A549 (cell line): Measurements from ENCODE around the gene CHRNB2. TPM values are rescaled to one million over a fixed set of nuclear protein-coding genes. Genes with fewer than 3 reads are reported as not detected.

ENCODE experiments used
- ATAC-seq, 2 experiments: fragments of 200-7000 bp in 1 of 2; fragments of >200 bp in 1 of 2; cut with Nextera tagmentation in 1 of 2; cut with Tn5 transposase in 1 of 2; 3 replicates each; pipeline versions ENCODE4 v1.8.0 to v1.9.1; 2018 to 2020; ENCODE audit warnings: mild to moderate bottlenecking in 1 of 2, moderate library complexity in 1 of 2
- CTCF ChIA-PET: fragments of 300-600 bp; sonication (Branson Sonifier 250); formaldehyde crosslinking; extraction: SDS; loops from one replicate; lab custom pipeline; 2021; ENCODE audit warnings: antibody characterized with exemption, inconsistent platforms; lab: Yijun Ruan, JAX
- POLR2A ChIA-PET: fragments of 350-600 bp; formaldehyde crosslinking; extraction: SDS; loops from one replicate; lab custom pipeline; 2021; ENCODE audit warnings: antibody characterized with exemption, inconsistent platforms; lab: Yijun Ruan, JAX
- DNase-seq, 2 experiments: peaks; one replicate each; pipeline versions ENCODE4 v3.0.0 to v3.0.0-alpha.2; 2011 to 2016; ENCODE audit warnings: low read depth in 1 of 2, low spot score in 1 of 2
- FAIRE-seq: peaks from 2 replicates; lab custom pipeline; 2011; peaks lifted over from hg19 to GRCh38; lab: Jason Lieb, UNC
- H3K27ac ChIP-seq, 2 experiments: fragments of >200 bp; sonication (Bioruptor Twin); formaldehyde crosslinking; 3 replicates each; pipeline ENCODE4 v1.5.1; 2016 to 2017
- H3K4me1 ChIP-seq: fragments of >200 bp; sonication (Bioruptor Twin); formaldehyde crosslinking; 3 replicates; pipeline ENCODE4 v1.6.1; 2016
- H3K4me2 ChIP-seq: fragments of >200 bp; sonication (Bioruptor Twin); formaldehyde crosslinking; 3 replicates; pipeline ENCODE4 v1.6.1; 2016
- H3K4me3 ChIP-seq: fragments of >200 bp; sonication (Bioruptor Twin); formaldehyde crosslinking; 3 replicates; pipeline ENCODE4 v1.5.1; 2016
- H3K9me3 ChIP-seq: fragments of >200 bp; sonication (Bioruptor Twin); formaldehyde crosslinking; 3 replicates; pipeline ENCODE4 v1.6.1; 2016
- BHLHE40 ChIP-seq: IDR thresholded peaks from 2 replicates; pipeline ENCODE4 v1.6.1; 2012; ENCODE audit warnings: low read depth, low read length, inconsistent platforms
- CBX8 ChIP-seq: fragments of 200-600 bp; sonication (generic); IDR thresholded peaks from 2 replicates; pipeline ENCODE4 v1.6.1; 2016
- CEBPB ChIP-seq, 2 experiments: fragments of >200 bp in 1 of 2; sonication (Bioruptor Twin) in 1 of 2; formaldehyde crosslinking in 1 of 2; IDR thresholded peaks; 2 replicates each; pipeline ENCODE4 v1.6.1; 2012 to 2016
- CHD2 ChIP-seq: fragments of 150-350 bp; IDR thresholded peaks from 2 replicates; pipeline ENCODE4 v1.6.1; 2014; ENCODE audit warnings: low read length; ENCODE audit not compliant: partially characterized antibody
- E2F6 ChIP-seq: IDR thresholded peaks from 2 replicates; pipeline ENCODE4 v1.6.1; 2012; ENCODE audit warnings: low read depth, borderline replicate concordance
- ELK1 ChIP-seq: fragments of 150-350 bp; IDR thresholded peaks from 2 replicates; pipeline ENCODE4 v1.6.1; 2014; ENCODE audit warnings: low read depth, mild to moderate bottlenecking, low read length
- EP300 ChIP-seq, 2 experiments: fragments of >200 bp; sonication (Bioruptor Twin); formaldehyde crosslinking; IDR thresholded peaks; 2 replicates in 1 of 2; 3 replicates in 1 of 2; pipeline ENCODE4 v1.6.1; 2016 to 2017
- ESRRA ChIP-seq: fragments of 150-350 bp; IDR thresholded peaks from 2 replicates; pipeline ENCODE4 v1.6.1; 2014; ENCODE audit warnings: mild to moderate bottlenecking, low read length, borderline replicate concordance
- FOSB ChIP-seq: fragments of 250-450 bp; sonication (Bioruptor Pico); IDR thresholded peaks from 2 replicates; pipeline ENCODE4 v1.5.0; 2020; ENCODE audit warnings: mild to moderate bottlenecking, moderate library complexity
- FOXS1 ChIP-seq: fragments of 250-450 bp; sonication (Bioruptor Pico); IDR thresholded peaks from 2 replicates; pipeline ENCODE4 v1.5.0; 2020; ENCODE audit warnings: mild to moderate bottlenecking, moderate library complexity
- HOXA7 ChIP-seq: fragments of 250-450 bp; sonication (Bioruptor Pico); IDR thresholded peaks from 2 replicates; pipeline ENCODE4 v1.5.0; 2020; ENCODE audit warnings: mild to moderate bottlenecking, moderate library complexity
- JUN ChIP-seq, 2 experiments: fragments of >200 bp; sonication (Bioruptor Twin); formaldehyde crosslinking; IDR thresholded peaks; 2 replicates in 1 of 2; 3 replicates in 1 of 2; pipeline ENCODE4 v1.6.1; 2016 to 2017
- KDM1A ChIP-seq: fragments of 200-600 bp; sonication (generic); IDR thresholded peaks from 2 replicates; pipeline ENCODE4 v1.6.1; 2016; ENCODE audit warnings: low read depth, mild to moderate bottlenecking
- KDM5A ChIP-seq: fragments of 200-600 bp; sonication (generic); IDR thresholded peaks from 2 replicates; pipeline ENCODE4 v1.6.1; 2016; ENCODE audit warnings: antibody characterized with exemption, mild to moderate bottlenecking
- MAFK ChIP-seq: fragments of 450-650 bp; IDR thresholded peaks from 2 replicates; pipeline ENCODE4 v1.6.1; 2014; ENCODE audit not compliant: partially characterized antibody
- MAZ ChIP-seq: fragments of 150-350 bp; IDR thresholded peaks from 2 replicates; pipeline ENCODE4 v1.6.1; 2014; ENCODE audit warnings: antibody characterized with exemption, low read depth, low read length, borderline replicate concordance
- MYC ChIP-seq: IDR thresholded peaks from 2 replicates; pipeline ENCODE4 v1.6.1; 2012; ENCODE audit warnings: mild to moderate bottlenecking, inconsistent platforms, low read length, improper control_type of control experiment, borderline replicate concordance
- NFE2L2 ChIP-seq: fragments of 150-350 bp; conservative IDR thresholded peaks from 2 replicates; pipeline ENCODE4 v1.6.1; 2014; ENCODE audit warnings: low read length
- NR3C1 ChIP-seq: fragments of >200 bp; sonication (Bioruptor Twin); formaldehyde crosslinking; IDR thresholded peaks from 3 replicates; pipeline ENCODE4 v1.6.1; 2017
- PHF8 ChIP-seq: fragments of 200-600 bp; sonication (generic); IDR thresholded peaks from 2 replicates; pipeline ENCODE4 v1.6.1; 2016; ENCODE audit warnings: low read depth, mild to moderate bottlenecking, antibody characterized with exemption, moderate library complexity, borderline replicate concordance
- RARB ChIP-seq: fragments of 250-450 bp; sonication (Bioruptor Pico); IDR thresholded peaks from 2 replicates; pipeline ENCODE4 v1.8.0; 2021; ENCODE audit warnings: mild to moderate bottlenecking, moderate library complexity
- RCOR1 ChIP-seq: fragments of 150-350 bp; IDR thresholded peaks from 2 replicates; pipeline ENCODE4 v1.6.1; 2014; ENCODE audit warnings: antibody characterized with exemption, low read length, low read depth
- RFX5 ChIP-seq: fragments of 450-650 bp; IDR thresholded peaks from 2 replicates; pipeline ENCODE4 v1.7.1; 2014; ENCODE audit warnings: antibody characterized with exemption, mild to moderate bottlenecking, moderate library complexity
- SMC3 ChIP-seq: fragments of >200 bp; sonication (Bioruptor Twin); formaldehyde crosslinking; IDR thresholded peaks from 3 replicates; pipeline ENCODE4 v1.6.1; 2018; ENCODE audit warnings: inconsistent platforms
- ZFP36 ChIP-seq: fragments of 450-650 bp; IDR thresholded peaks from 2 replicates; pipeline ENCODE4 v1.6.1; 2014; ENCODE audit warnings: borderline replicate concordance; ENCODE audit not compliant: partially characterized antibody
- WGBS: methylation state at CpG from one replicate; pipeline ENCODE4 v1.1.6; 2017; ENCODE audit errors: missing lambda C conversion rate; 5-methylcytosine and 5-hydroxymethylcytosine counted together
- polyA plus RNA-seq, 4 experiments: library from polyadenylated mRNA; depleted of rRNA in 3 of 4; stranded (reverse); fragments of >200 nt; fragmentation: RNase III in 1 of 4; extraction: RNeasy Plus Mini Kit Qiagen cat#74134 plus additional on column Dnase treatment in 1 of 4; gene quantifications; 2 replicates in 3 of 4; 3 replicates in 1 of 4; pipeline ENCODE4 v1.2.3, GENCODE V29; 2011 to 2017
- TF ChIP-seq, protein P1 (sequence below): fragments of >200 bp; sonication (Bioruptor Twin); formaldehyde crosslinking; IDR thresholded peaks from 3 replicates; pipeline ENCODE4 v1.5.1; 2016
- TF ChIP-seq, protein P2 (sequence below): fragments of >200 bp; sonication (Bioruptor Twin); formaldehyde crosslinking; IDR thresholded peaks from 3 replicates; pipeline ENCODE4 v1.6.1; 2016
- TF ChIP-seq, protein P3 (sequence below): fragments of >200 bp; sonication (Bioruptor Twin); formaldehyde crosslinking; IDR thresholded peaks from 2 replicates; pipeline ENCODE4 v1.6.1; 2016

The CHRNB2 gene
- polyA plus RNA-seq, 2 of the 4 experiments (the other 2 are of a cell fraction) = 0.21 TPM

GRCh38 chr1:154586641-154587040 lies 19.1 kb downstream of the CHRNB2 start (continued):
- TF ChIP-seq, protein P1, sequence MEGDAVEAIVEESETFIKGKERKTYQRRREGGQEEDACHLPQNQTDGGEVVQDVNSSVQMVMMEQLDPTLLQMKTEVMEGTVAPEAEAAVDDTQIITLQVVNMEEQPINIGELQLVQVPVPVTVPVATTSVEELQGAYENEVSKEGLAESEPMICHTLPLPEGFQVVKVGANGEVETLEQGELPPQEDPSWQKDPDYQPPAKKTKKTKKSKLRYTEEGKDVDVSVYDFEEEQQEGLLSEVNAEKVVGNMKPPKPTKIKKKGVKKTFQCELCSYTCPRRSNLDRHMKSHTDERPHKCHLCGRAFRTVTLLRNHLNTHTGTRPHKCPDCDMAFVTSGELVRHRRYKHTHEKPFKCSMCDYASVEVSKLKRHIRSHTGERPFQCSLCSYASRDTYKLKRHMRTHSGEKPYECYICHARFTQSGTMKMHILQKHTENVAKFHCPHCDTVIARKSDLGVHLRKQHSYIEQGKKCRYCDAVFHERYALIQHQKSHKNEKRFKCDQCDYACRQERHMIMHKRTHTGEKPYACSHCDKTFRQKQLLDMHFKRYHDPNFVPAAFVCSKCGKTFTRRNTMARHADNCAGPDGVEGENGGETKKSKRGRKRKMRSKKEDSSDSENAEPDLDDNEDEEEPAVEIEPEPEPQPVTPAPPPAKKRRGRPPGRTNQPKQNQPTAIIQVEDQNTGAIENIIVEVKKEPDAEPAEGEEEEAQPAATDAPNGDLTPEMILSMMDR = no peak

DNA sequence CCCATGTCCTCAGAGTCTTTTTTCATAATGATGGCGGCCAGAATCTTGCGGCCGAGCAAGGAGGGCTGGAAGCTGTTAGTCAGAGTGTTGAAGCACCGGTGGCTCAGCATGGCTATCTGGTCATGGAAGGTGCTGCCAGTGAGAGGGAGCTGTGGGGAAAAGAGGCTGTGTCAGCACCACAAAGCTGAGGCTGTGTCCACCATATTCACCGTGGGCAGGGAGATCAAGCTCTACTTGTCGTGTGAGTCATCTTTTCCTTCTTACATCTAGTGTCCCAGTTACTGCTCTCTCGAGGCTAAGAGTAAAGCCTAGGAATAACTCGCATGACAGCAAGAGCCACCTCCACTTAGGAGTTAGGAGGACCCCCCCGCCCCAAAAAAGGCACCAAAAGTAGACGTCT lies 22.2 kb downstream of the CHRNB2 start:
- 83% methylated on average over 10 of the region's 10 CpGs for WGBS
- Histone ChIP-seq H3K4me1 (no peaks in the 10 kb centered on the region), H3K4me2 (no peak overlapping the region), H3K9me3 (no peaks in the 10 kb centered on the region), H3K27ac (no peak overlapping the region), H3K4me3 (no peak overlapping the region)
- FAIRE-seq (no peak), DNase-seq (no peak), ATAC-seq (no peak)
- no peak for TF ChIP-seq KDM5A
- no peak for TF ChIP-seq EP300 (IDR thresholded peaks at IDR 0.05)
- TF ChIP-seq RCOR1 = no peak
- TF ChIP-seq KDM1A = no peak
- TF ChIP-seq ZFP36 = no peak
- TF ChIP-seq NR3C1 = no peak
- no peak for TF ChIP-seq HOXA7 (CRISPR knock-in tag)
- TF ChIP-seq RFX5 = no peak
- TF ChIP-seq E2F6 = no peak
- POLR2A ChIA-PET = no interaction called here
- CTCF ChIA-PET = interaction anchor here (0.8 to 3.4 kb wide), 4 partner anchors 11 to 43 kb away, joined by 3 to 13 read pairs (median 3); no protein-coding TSS in a partner anchor

DNA sequence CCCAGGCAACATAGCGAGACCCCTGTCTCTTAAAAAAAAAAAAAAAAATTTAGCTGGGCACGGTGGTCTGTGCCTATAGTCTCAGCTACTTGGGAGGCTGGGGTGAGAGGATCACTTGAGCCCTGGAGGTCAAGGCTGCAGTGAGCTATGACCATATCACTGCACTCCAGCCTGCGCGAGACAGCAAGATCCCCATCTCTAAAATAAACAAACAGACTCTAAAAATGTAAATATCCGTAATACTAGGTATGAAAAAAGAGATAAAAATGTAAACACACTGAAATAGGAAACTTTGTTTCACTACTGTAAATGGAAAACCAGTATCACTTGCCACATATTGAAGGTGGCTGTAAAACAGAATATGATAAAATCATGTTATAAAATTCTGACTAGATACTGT lies 23.2 kb downstream of the CHRNB2 start:
- ATAC-seq (no peak), DNase-seq (no peak), FAIRE-seq (no peak)
- Histone ChIP-seq H3K4me3 (no peak overlapping the region), H3K27ac (no peak overlapping the region), H3K4me2 (no peak overlapping the region), H3K4me1 (no peaks in the 10 kb centered on the region), H3K9me3 (no peaks in the 10 kb centered on the region)
- WGBS = 82% methylated on average over 5 of the region's 5 CpGs
- ChIA-PET POLR2A (no interaction called here), CTCF (interaction anchor here (1.2 to 3.4 kb wide), 3 partner anchors 19 to 44 kb away, joined by 3 to 13 read pairs (median 3); no protein-coding TSS in a partner anchor)
- no peak for TF ChIP-seq SMC3
- TF ChIP-seq RARB (CRISPR knock-in tag) = no peak
- TF ChIP-seq KDM1A = no peak
- no peak for TF ChIP-seq KDM5A

GRCh38 chr1:154591206-154591605 lies 23.6 kb downstream of the CHRNB2 start:
- CTCF ChIA-PET = interaction anchor here (1.2 to 3.4 kb wide), 2 partner anchors 19 to 31 kb away, joined by 3 to 13 read pairs; no protein-coding TSS in a partner anchor
- H3K4me2 ChIP-seq = no peak overlapping the region
- no peak for FAIRE-seq

More at GRCh38 chr1:154591206-154591605, 23.6 kb downstream of the CHRNB2 start:
- ATAC-seq = no peak
- no peaks in the 10 kb centered on the region for H3K4me1 ChIP-seq
- TF ChIP-seq FOSB (CRISPR knock-in tag) (no peak), JUN (IDR thresholded peaks at IDR 0.05) (no peak), FOXS1 (no peak), MYC (no peak), BHLHE40 (no peak), CHD2 (no peak), MAZ (no peak), MAFK (no peak), ESRRA (no peak), RARB (CRISPR knock-in tag) (no peak), NFE2L2 (no peak), PHF8 (no peak), RCOR1 (no peak), CBX8 (no peak), ELK1 (no peak), CEBPB (IDR thresholded peaks at IDR 0.05) (no peak)
- TF ChIP-seq, protein P2, sequence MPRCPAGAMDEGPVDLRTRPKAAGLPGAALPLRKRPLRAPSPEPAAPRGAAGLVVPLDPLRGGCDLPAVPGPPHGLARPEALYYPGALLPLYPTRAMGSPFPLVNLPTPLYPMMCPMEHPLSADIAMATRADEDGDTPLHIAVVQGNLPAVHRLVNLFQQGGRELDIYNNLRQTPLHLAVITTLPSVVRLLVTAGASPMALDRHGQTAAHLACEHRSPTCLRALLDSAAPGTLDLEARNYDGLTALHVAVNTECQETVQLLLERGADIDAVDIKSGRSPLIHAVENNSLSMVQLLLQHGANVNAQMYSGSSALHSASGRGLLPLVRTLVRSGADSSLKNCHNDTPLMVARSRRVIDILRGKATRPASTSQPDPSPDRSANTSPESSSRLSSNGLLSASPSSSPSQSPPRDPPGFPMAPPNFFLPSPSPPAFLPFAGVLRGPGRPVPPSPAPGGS = no peak
- TF ChIP-seq, protein P3, sequence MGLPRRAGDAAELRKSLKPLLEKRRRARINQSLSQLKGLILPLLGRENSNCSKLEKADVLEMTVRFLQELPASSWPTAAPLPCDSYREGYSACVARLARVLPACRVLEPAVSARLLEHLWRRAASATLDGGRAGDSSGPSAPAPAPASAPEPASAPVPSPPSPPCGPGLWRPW = no peak
- 93% methylated on average over 7 of the region's 7 CpGs for WGBS
- H3K9me3 ChIP-seq = no peaks in the 10 kb centered on the region
- no peak for DNase-seq
- POLR2A ChIA-PET = no interaction called here
- no peak overlapping the region for H3K27ac ChIP-seq
- no peak overlapping the region for H3K4me3 ChIP-seq
